Fibroblast of pulmonary artery (primary cell): ENCODE measurements around the gene BAIAP2L1.
A peak's percentile ranks its signal among the peaks of the same experiment; 100 is the strongest.
"Not testable (repeated sequence)": the region's sequence is repeated elsewhere in the genome, so short reads cannot be mapped to it uniquely, and the experiment has no call there.

Experiments
- DNase-seq: peaks from one replicate; pipeline ENCODE4 v3.0.0-alpha.2; 2010; ENCODE audit warnings: low read depth
- H3K4me3 ChIP-seq: replicated peaks from 2 replicates; pipeline ENCODE4 v1.5.1; 2011; ENCODE audit warnings: low read depth, mild to moderate bottlenecking, control low read depth, low read length, moderate library complexity
- CTCF ChIP-seq: IDR thresholded peaks from 2 replicates; pipeline ENCODE4 v1.5.1; 2011; ENCODE audit warnings: mild to moderate bottlenecking, control low read depth, low read length, inconsistent platforms; ENCODE audit errors: missing control alignments

The BAIAP2L1 gene

GRCh38 chr7:98319176-98319575 is 81.7 kb downstream of the BAIAP2L1 start:
- H3K4me3 ChIP-seq = no peak overlapping the region
- no peak for TF ChIP-seq CTCF
- no peak for DNase-seq

- H3K4me3 ChIP-seq = no peak overlapping the region
- TF ChIP-seq CTCF = no peak
- DNase-seq = no peak
Measured at GRCh38 chr7:98317366-98318040, 83.4 kb downstream of the BAIAP2L1 start.

GRCh38 chr7:98315994-98316527 is 84.8 kb downstream of the BAIAP2L1 start:
- H3K4me3 ChIP-seq, DNase-seq: not testable (repeated sequence)

- no peak overlapping the region for H3K4me3 ChIP-seq
- no peak for DNase-seq
- no peak for TF ChIP-seq CTCF
Measured at GRCh38 chr7:98315318-98315993, 85.4 kb downstream of the BAIAP2L1 start.

GRCh38 chr7:98314469-98314868 is 86.4 kb downstream of the BAIAP2L1 start:
- DNase-seq = peak; percentile 40
- H3K4me3 ChIP-seq = no peak overlapping the region
- no peak for TF ChIP-seq CTCF

GRCh38 chr7:98312201-98312600 is 88.7 kb downstream of the BAIAP2L1 start:
- no peak overlapping the region for H3K4me3 ChIP-seq
- no peak for DNase-seq
- TF ChIP-seq CTCF = no peak

- DNase-seq = no peak
- H3K4me3 ChIP-seq = no peak overlapping the region
- TF ChIP-seq CTCF = no peak
Measured at GRCh38 chr7:98309566-98309965, 91.3 kb downstream of the BAIAP2L1 start.
